WTC11 (cell line): ENCODE measurements around the gene ZNF438. TPM values are rescaled to one million over a fixed set of nuclear protein-coding genes. Genes with fewer than 3 reads are reported as not detected.

Experiments
- ATAC-seq: fragments of 200-7000 bp; cut with Tn5 transposase; 2 replicates; pipeline ENCODE4 v1.10.0; 2021; ENCODE audit warnings: mild to moderate bottlenecking, moderate library complexity
- CTCF ChIA-PET: fragments of 300-600 bp; sonication (Branson Sonifier 250); formaldehyde crosslinking; loops from one replicate; lab custom pipeline; 2021; ENCODE audit warnings: antibody characterized with exemption; lab: Charles Lee
- POLR2A ChIA-PET: fragments of 350-600 bp; sonication (Branson Sonifier 250); formaldehyde crosslinking; loops from one replicate; lab custom pipeline; 2021; ENCODE audit warnings: antibody characterized with exemption; lab: Charles Lee
- DNase-seq: peaks from one replicate; pipeline ENCODE4 v3.0.0; 2021; ENCODE audit warnings: low spot score
- H3K27ac Mint-ChIP-seq: 2 replicates; pipeline ENCODE4 v1.8.0; 2021; ENCODE audit warnings: mixed read lengths
- H3K27me3 Mint-ChIP-seq: 2 replicates; pipeline ENCODE4 v1.8.0; 2021; ENCODE audit warnings: low read depth, mild to moderate bottlenecking, moderate library complexity, mixed read lengths
- H3K36me3 Mint-ChIP-seq: 2 replicates; pipeline ENCODE4 v1.8.0; 2021; ENCODE audit warnings: mixed read lengths
- H3K4me1 Mint-ChIP-seq: 2 replicates; pipeline ENCODE4 v1.8.0; 2022; ENCODE audit warnings: mixed read lengths
- H3K4me3 Mint-ChIP-seq: 2 replicates; pipeline ENCODE4 v1.8.0; 2021; ENCODE audit warnings: mild to moderate bottlenecking, moderate library complexity, mixed read lengths
- H3K9me3 Mint-ChIP-seq: 2 replicates; pipeline ENCODE4 v1.8.0; 2021; ENCODE audit warnings: mixed read lengths
- AFF4 ChIP-seq: sonication (generic); formaldehyde crosslinking; IDR thresholded peaks from 2 replicates; pipeline ENCODE4 v1.8.1; 2023; ENCODE audit warnings: mild to moderate bottlenecking, missing genetic modification reagents, borderline replicate concordance
- ARID4B ChIP-seq: sonication (generic); formaldehyde crosslinking; IDR thresholded peaks from 2 replicates; pipeline ENCODE4 v1.8.0; 2023; ENCODE audit warnings: missing genetic modification reagents, mild to moderate bottlenecking, borderline replicate concordance
- CREM ChIP-seq: sonication (generic); formaldehyde crosslinking; IDR thresholded peaks from 2 replicates; pipeline ENCODE4 v1.8.1; 2022; ENCODE audit warnings: mild to moderate bottlenecking, missing genetic modification reagents, moderate library complexity
- GABPB1 ChIP-seq: sonication (generic); formaldehyde crosslinking; IDR thresholded peaks from 2 replicates; pipeline ENCODE4 v1.8.1; 2023; ENCODE audit warnings: mild to moderate bottlenecking, missing genetic modification reagents
- GRHL2 ChIP-seq: fragments of 250-450 bp; sonication (Bioruptor Pico); IDR thresholded peaks from 2 replicates; pipeline ENCODE4 v1.8.0; 2022; ENCODE audit warnings: mild to moderate bottlenecking, moderate library complexity; ENCODE audit not compliant: insufficient replicate concordance, severe bottlenecking
- HMGA2 ChIP-seq: fragments of 250-450 bp; sonication (Bioruptor Pico); IDR thresholded peaks from 2 replicates; pipeline ENCODE4 v1.4.0; 2021; ENCODE audit warnings: mild to moderate bottlenecking, moderate library complexity
- IRF1 ChIP-seq: sonication (generic); formaldehyde crosslinking; IDR thresholded peaks from 2 replicates; pipeline ENCODE4 v1.8.0; 2023; ENCODE audit warnings: missing genetic modification reagents
- IRF2 ChIP-seq: sonication (generic); formaldehyde crosslinking; IDR thresholded peaks from 2 replicates; pipeline ENCODE4 v1.8.0; 2022; ENCODE audit warnings: low read depth, missing genetic modification reagents, borderline replicate concordance
- MYBL2 ChIP-seq: sonication (generic); formaldehyde crosslinking; IDR thresholded peaks from 2 replicates; pipeline ENCODE4 v1.8.1; 2023; ENCODE audit warnings: mild to moderate bottlenecking, moderate library complexity, missing genetic modification reagents
- NR1H2 ChIP-seq: sonication (generic); formaldehyde crosslinking; IDR thresholded peaks from 2 replicates; pipeline ENCODE4 v1.9.0; 2021; ENCODE audit warnings: mild to moderate bottlenecking, moderate library complexity, missing genetic modification reagents
- SMAD3 ChIP-seq: sonication (generic); formaldehyde crosslinking; IDR thresholded peaks from 2 replicates; pipeline ENCODE4 v1.8.0; 2022; ENCODE audit warnings: missing genetic modification reagents, mild to moderate bottlenecking, borderline replicate concordance
- SMAD4 ChIP-seq: sonication (generic); formaldehyde crosslinking; IDR thresholded peaks from 2 replicates; pipeline ENCODE4 v1.8.0; 2022; ENCODE audit warnings: mild to moderate bottlenecking, missing genetic modification reagents
- ZNF138 ChIP-seq: sonication (generic); formaldehyde crosslinking; conservative IDR thresholded peaks from 2 replicates; pipeline ENCODE4 v1.8.1; 2022; ENCODE audit warnings: mild to moderate bottlenecking, moderate library complexity, missing genetic modification reagents
- ZNF281 ChIP-seq: sonication (generic); formaldehyde crosslinking; IDR thresholded peaks from 2 replicates; pipeline ENCODE4 v1.8.0; 2023; ENCODE audit warnings: mild to moderate bottlenecking, missing genetic modification reagents
- ZNF317 ChIP-seq: sonication (generic); formaldehyde crosslinking; IDR thresholded peaks from 2 replicates; pipeline ENCODE4 v1.8.1; 2023; ENCODE audit warnings: low read depth, mild to moderate bottlenecking, moderate library complexity, missing genetic modification reagents, borderline replicate concordance
- total RNA-seq: library from RNA; stranded (reverse); gene quantifications from 3 replicates; pipeline ENCODE4 v1.2.3, GENCODE V29; 2021

Gene ZNF438
- total RNA-seq, 1 experiment from 2014 or later, result 1.9 TPM

- DNase-seq, result no peak
- CTCF ChIA-PET, result no interaction called here
- no peak for TF ChIP-seq SMAD4 (CRISPR knock-in tag)
- no peak for TF ChIP-seq CREM
- TF ChIP-seq ARID4B, result no peak
- no peak for TF ChIP-seq AFF4
- no peak for TF ChIP-seq GRHL2 (CRISPR knock-in tag)
- TF ChIP-seq HMGA2 (CRISPR knock-in tag), result no peak
- TF ChIP-seq ZNF138, result no peak
- TF ChIP-seq SMAD3 (CRISPR knock-in tag), result no peak
- TF ChIP-seq, all 79 proteins: peak for 0
- POLR2A ChIA-PET, result no interaction called here
- no peaks in the 10 kb centered on the region for H3K4me1 Mint-ChIP-seq
- H3K27me3 Mint-ChIP-seq, result no peaks in the 10 kb centered on the region
- H3K36me3 Mint-ChIP-seq, result no peaks in the 10 kb centered on the region
- no peak overlapping the region for H3K27ac Mint-ChIP-seq
- H3K4me3 Mint-ChIP-seq, result no peak overlapping the region
- ATAC-seq, result no peak
- H3K9me3 Mint-ChIP-seq, result peaks cover 6% of the 10 kb centered on the region; the same call in 1 of the 2 replicates
Observed at GRCh38 chr10:30877111-30877510, 154.6 kb downstream of the ZNF438 start.

GRCh38 chr10:30873411-30873810 is 158.3 kb downstream of the ZNF438 start:
- DNase-seq, result no peak
- CTCF ChIA-PET, result no interaction called here
- POLR2A ChIA-PET, result no interaction called here
- Mint-ChIP-seq H3K4me3 (no peak overlapping the region), H3K9me3 (no peaks in the 10 kb centered on the region), H3K4me1 (peaks cover 8% of the 10 kb centered on the region), H3K27me3 (no peaks in the 10 kb centered on the region), H3K27ac (no peak overlapping the region), H3K36me3 (no peaks in the 10 kb centered on the region)
- TF ChIP-seq ZNF281 (CRISPR knock-in tag), result no peak
- TF ChIP-seq ZNF317 (CRISPR knock-in tag), result no peak
- no peak for TF ChIP-seq NR1H2 (CRISPR knock-in tag)
- TF ChIP-seq HMGA2 (CRISPR knock-in tag), result no peak
- no peak for TF ChIP-seq AFF4
- TF ChIP-seq MYBL2 (CRISPR knock-in tag), result no peak
- TF ChIP-seq GABPB1 (CRISPR knock-in tag), result no peak
- TF ChIP-seq IRF1 (CRISPR knock-in tag), result no peak
- no peak for TF ChIP-seq IRF2 (CRISPR knock-in tag)
- no peak for ATAC-seq
